Keratinocyte (primary cell): ENCODE measurements around the gene ACVR1.

Source experiments
- CTCF ChIP-seq, 3 experiments: IDR thresholded peaks in 1 of 3; conservative IDR thresholded peaks in 1 of 3; optimal IDR thresholded peaks in 1 of 3; 2 replicates in 2 of 3; 3 replicates in 1 of 3; pipeline versions ENCODE3 to v1.5.1; 2011; ENCODE audit warnings: low read length in 3 of 3, mild to moderate bottlenecking in 3 of 3, moderate library complexity in 2 of 3, control low read depth in 1 of 3, inconsistent platforms in 1 of 3; ENCODE audit not compliant: insufficient read depth in 2 of 3; ENCODE audit errors: extremely low read depth in 1 of 3
- EZH2 ChIP-seq: IDR thresholded peaks from one replicate; pipeline ENCODE4 v1.6.1; 2012; ENCODE audit warnings: inconsistent platforms, mild to moderate bottlenecking, low read length, moderate library complexity

DNA sequence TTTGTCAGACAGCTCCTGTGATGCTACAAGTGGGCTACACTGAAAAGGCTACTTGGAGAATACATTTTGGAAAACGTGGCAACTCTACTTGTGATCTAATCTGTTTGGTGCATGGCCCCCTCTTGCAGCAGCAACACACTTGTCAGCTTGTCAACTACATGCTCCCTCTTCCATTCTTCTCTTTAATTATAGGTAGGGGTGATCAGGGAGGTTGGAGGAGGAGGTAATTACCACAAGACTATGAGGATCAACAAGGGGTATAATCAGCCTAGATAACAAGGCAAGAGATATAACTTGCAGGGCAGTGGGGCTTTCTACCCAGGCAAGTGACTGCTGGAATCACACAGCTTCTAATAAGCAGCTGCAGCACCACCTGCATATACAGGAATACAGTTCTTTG, 104.9 kb downstream of the ACVR1 start:
- TF ChIP-seq CTCF (optimal IDR thresholded peaks at IDR 0.05 in 1 of 3, IDR thresholded peaks at IDR 0.05 in 1 of 3, conservative IDR thresholded peaks at IDR 0.05 in 1 of 3; ENCODE audit: extremely low read depth in 1 of 3, insufficient read depth in 2 of 3, low read length in 3 of 3) (no peak), EZH2 (no peak)
